Vagina (tissue), 2 donors: ENCODE results near the gene DCTD. TPM values are rescaled to one million over a fixed set of nuclear protein-coding genes. Genes with fewer than 3 reads are reported as not detected.

Source experiments
- DNase-seq, 2 donors: peaks; one replicate each; pipeline ENCODE4 v3.0.0-alpha.2; 2017; ENCODE audit errors: extremely low spot score in 2 of 2
- H3K27ac ChIP-seq: fragments of 200-600 bp; sonication (generic); one replicate; pipeline ENCODE4 v1.5.1; 2019
- H3K27me3 ChIP-seq: fragments of 200-600 bp; sonication (generic); one replicate; pipeline ENCODE4 v1.5.1; 2019
- H3K36me3 ChIP-seq, 2 donors: fragments of 200-600 bp; sonication (generic); one replicate each; pipeline ENCODE4 v1.5.1; 2017 to 2019
- H3K4me1 ChIP-seq: fragments of 200-600 bp; sonication (generic); one replicate; pipeline ENCODE4 v1.5.1; 2019
- H3K4me3 ChIP-seq, 2 donors: fragments of 200-600 bp; sonication (generic); 1 replicate in 1 of 2; 2 replicates in 1 of 2; pipeline ENCODE4 v1.5.1; 2016 to 2019
- H3K9me3 ChIP-seq: fragments of 200-600 bp; sonication (generic); one replicate; pipeline ENCODE4 v1.5.1; 2019
- POLR2A ChIP-seq, 2 donors: fragments of 450-650 bp; IDR thresholded peaks; one replicate each; pipeline ENCODE4 v1.6.1; 2017; ENCODE audit warnings: antibody characterized with exemption in 2 of 2, mild to moderate bottlenecking in 2 of 2, moderate library complexity in 2 of 2
- POLR2AphosphoS5 ChIP-seq, 2 donors: sonication (generic); formaldehyde crosslinking; IDR thresholded peaks; one replicate each; pipeline ENCODE4 v1.9.0; 2017; ENCODE audit warnings: antibody characterized with exemption in 2 of 2, mild to moderate bottlenecking in 2 of 2, low read depth in 1 of 2; ENCODE audit not compliant: insufficient read depth in 1 of 2
- intact Hi-C: fragments of 100-400 bp; cut with DNase I; formaldehyde crosslinking; loops from one replicate; pipeline ENCODE4 v1.15.1; 2023
- total RNA-seq: library from RNA; depleted of rRNA; stranded (reverse); fragments of >200 nt; gene quantifications from one replicate; pipeline ENCODE4 v1.2.3, GENCODE V29; 2016
- TF ChIP-seq, protein P1 (sequence below), 3 experiments: fragments of 450-650 bp in 2 of 3; fragments of 200-600 bp in 1 of 3; sonication (generic) in 1 of 3; IDR thresholded peaks; one replicate each; pipeline ENCODE4 v1.5.1; 2017 to 2019; ENCODE audit warnings: antibody characterized with exemption in 3 of 3, mild to moderate bottlenecking in 2 of 3, moderate library complexity in 2 of 3

Gene DCTD
- total RNA-seq, 1 donor from 2014 or later, result 40.0 TPM

DNA sequence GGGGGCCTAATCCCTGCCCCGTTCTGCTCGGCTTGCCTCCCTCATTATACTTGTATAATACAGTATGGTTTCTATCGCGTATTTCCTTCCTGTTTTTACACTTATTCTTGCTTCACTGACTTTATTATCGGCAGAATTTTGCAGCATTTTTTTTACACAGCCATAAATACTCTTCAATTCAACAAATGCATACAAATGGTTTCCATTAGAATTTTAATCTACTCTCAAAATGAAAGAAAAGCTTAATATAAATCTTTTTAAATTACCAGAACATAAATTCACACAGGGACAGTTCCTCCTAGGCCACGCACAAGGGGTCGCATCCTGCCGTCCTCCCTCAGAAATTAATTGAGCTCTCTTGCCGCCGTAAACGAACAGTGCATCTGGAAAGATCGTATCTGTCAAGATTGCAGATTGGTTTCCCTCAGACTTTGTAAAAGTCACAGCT, 42.9 kb downstream of the DCTD start:
- Histone ChIP-seq H3K27me3 (no peaks in the 10 kb centered on the region), H3K4me3 (no peak overlapping the region), H3K27ac (no peak overlapping the region), H3K4me1 (no peaks in the 10 kb centered on the region), H3K9me3 (no peaks in the 10 kb centered on the region), H3K36me3 (no peaks in the 10 kb centered on the region)
- TF ChIP-seq POLR2AphosphoS5 (IDR thresholded peaks at IDR 0.05; ENCODE audit: insufficient read depth in 1 of 2, low read depth in 1 of 2), result no peak
- TF ChIP-seq, protein P1, sequence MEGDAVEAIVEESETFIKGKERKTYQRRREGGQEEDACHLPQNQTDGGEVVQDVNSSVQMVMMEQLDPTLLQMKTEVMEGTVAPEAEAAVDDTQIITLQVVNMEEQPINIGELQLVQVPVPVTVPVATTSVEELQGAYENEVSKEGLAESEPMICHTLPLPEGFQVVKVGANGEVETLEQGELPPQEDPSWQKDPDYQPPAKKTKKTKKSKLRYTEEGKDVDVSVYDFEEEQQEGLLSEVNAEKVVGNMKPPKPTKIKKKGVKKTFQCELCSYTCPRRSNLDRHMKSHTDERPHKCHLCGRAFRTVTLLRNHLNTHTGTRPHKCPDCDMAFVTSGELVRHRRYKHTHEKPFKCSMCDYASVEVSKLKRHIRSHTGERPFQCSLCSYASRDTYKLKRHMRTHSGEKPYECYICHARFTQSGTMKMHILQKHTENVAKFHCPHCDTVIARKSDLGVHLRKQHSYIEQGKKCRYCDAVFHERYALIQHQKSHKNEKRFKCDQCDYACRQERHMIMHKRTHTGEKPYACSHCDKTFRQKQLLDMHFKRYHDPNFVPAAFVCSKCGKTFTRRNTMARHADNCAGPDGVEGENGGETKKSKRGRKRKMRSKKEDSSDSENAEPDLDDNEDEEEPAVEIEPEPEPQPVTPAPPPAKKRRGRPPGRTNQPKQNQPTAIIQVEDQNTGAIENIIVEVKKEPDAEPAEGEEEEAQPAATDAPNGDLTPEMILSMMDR (IDR thresholded peaks at IDR 0.05), result no peak
- TF ChIP-seq POLR2A (IDR thresholded peaks at IDR 0.05), result no peak
- intact Hi-C loops, result no loop called here
- no peak for DNase-seq

- Histone ChIP-seq H3K9me3 (no peaks in the 10 kb centered on the region), H3K4me1 (no peaks in the 10 kb centered on the region), H3K36me3 (no peaks in the 10 kb centered on the region), H3K4me3 (no peak overlapping the region), H3K27me3 (no peaks in the 10 kb centered on the region), H3K27ac (no peak overlapping the region)
- TF ChIP-seq POLR2AphosphoS5 (IDR thresholded peaks at IDR 0.05; ENCODE audit: insufficient read depth in 1 of 2, low read depth in 1 of 2), result no peak
- no peak for TF ChIP-seq POLR2A (IDR thresholded peaks at IDR 0.05)
- TF ChIP-seq, protein P1 (IDR thresholded peaks at IDR 0.05), result no peak
- no peak for DNase-seq
- intact Hi-C loops, result no loop called here
These were observed 43.5 kb downstream of the DCTD start for GRCh38 chr4:182873726-182874125.

DNA sequence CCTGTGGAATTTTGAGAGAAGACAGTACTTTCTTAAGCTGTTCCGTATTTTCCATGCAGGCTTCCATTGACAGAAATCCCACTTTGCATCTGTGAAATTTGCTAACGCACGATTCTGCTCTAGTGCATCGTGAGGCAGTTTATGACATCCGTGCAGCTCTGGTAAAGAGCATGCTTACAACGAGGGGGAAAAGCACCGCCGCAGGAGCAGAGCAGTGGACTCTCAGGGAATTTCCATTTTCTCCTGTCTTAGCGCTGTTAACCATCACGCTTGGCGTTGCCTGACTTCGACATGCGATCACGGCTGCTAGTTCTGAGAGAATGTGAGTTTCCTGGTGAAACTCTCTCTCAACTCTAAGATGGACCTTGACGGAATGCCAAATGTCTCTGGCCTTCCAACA, 43.9 kb downstream of the DCTD start:
- no peaks in the 10 kb centered on the region for H3K36me3 ChIP-seq
- H3K4me3 ChIP-seq, result no peak overlapping the region
- H3K4me1 ChIP-seq, result no peaks in the 10 kb centered on the region
- TF ChIP-seq POLR2AphosphoS5 (IDR thresholded peaks at IDR 0.05; ENCODE audit: insufficient read depth in 1 of 2, low read depth in 1 of 2) (no peak), POLR2A (IDR thresholded peaks at IDR 0.05) (no peak)
- TF ChIP-seq, protein P1 (IDR thresholded peaks at IDR 0.05), result no peak
- no peaks in the 10 kb centered on the region for H3K27me3 ChIP-seq
- DNase-seq, result no peak
- intact Hi-C loops, result no loop called here
- no peak overlapping the region for H3K27ac ChIP-seq
- H3K9me3 ChIP-seq, result no peaks in the 10 kb centered on the region

DNA sequence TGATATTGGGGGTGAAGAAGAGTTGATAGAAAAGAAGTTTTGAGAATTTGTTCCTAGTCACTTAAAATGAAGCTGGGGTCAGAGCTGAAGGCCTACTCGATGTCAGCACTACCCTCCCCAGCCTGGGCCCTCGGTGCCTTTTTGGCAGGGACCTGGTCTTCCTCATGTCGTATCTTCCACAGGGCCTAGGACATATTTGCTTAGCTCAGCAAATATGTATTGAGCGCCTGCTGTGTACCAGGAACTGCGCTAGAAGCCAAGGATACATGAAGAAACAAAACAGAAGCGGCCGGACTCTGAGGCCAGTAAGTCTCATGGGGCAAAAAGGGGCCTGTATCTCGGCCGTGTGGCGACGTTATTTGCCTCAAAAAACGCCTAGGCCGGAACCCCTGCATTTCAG, 44.3 kb downstream of the DCTD start:
- Histone ChIP-seq H3K4me3 (no peak overlapping the region), H3K4me1 (no peaks in the 10 kb centered on the region), H3K27ac (no peak overlapping the region), H3K27me3 (no peaks in the 10 kb centered on the region), H3K36me3 (no peaks in the 10 kb centered on the region), H3K9me3 (no peaks in the 10 kb centered on the region)
- TF ChIP-seq POLR2A (IDR thresholded peaks at IDR 0.05), result no peak
- TF ChIP-seq POLR2AphosphoS5 (IDR thresholded peaks at IDR 0.05; ENCODE audit: insufficient read depth in 1 of 2, low read depth in 1 of 2), result no peak
- TF ChIP-seq, protein P1 (IDR thresholded peaks at IDR 0.05), result no peak
- no peak for DNase-seq
- intact Hi-C loops, result no loop called here

- no peak for TF ChIP-seq POLR2AphosphoS5 (IDR thresholded peaks at IDR 0.05; ENCODE audit: insufficient read depth in 1 of 2, low read depth in 1 of 2)
- no peak for TF ChIP-seq POLR2A (IDR thresholded peaks at IDR 0.05)
- TF ChIP-seq, protein P1 (IDR thresholded peaks at IDR 0.05), result no peak
- intact Hi-C loops, result no loop called here
- no peak overlapping the region for H3K4me3 ChIP-seq
- no peak overlapping the region for H3K27ac ChIP-seq
- no peaks in the 10 kb centered on the region for H3K4me1 ChIP-seq
- no peaks in the 10 kb centered on the region for H3K27me3 ChIP-seq
- no peaks in the 10 kb centered on the region for H3K36me3 ChIP-seq
- no peaks in the 10 kb centered on the region for H3K9me3 ChIP-seq
- no peak for DNase-seq
These were observed 45.6 kb downstream of the DCTD start for GRCh38 chr4:182871616-182872015.
